ENCODE measurements around the gene DUSP28.
"Not testable (repeated sequence)": the region's sequence is repeated elsewhere in the genome, so short reads cannot be mapped to it uniquely, and the experiment has no call there.

DUSP28 gene

GRCh38 chr2:240527153-240527750, 32.9 kb upstream of the DUSP28 start:
- no peak for DNase-seq (ENCODE audit: low read depth)

GRCh38 chr2:240528406-240529040, 31.6 kb upstream of the DUSP28 start:
- DNase-seq (ENCODE audit: low read depth), result no peak

GRCh38 chr2:240529344-240529999, 30.7 kb upstream of the DUSP28 start:
- DNase-seq (ENCODE audit: low read depth), result no peak

DNA sequence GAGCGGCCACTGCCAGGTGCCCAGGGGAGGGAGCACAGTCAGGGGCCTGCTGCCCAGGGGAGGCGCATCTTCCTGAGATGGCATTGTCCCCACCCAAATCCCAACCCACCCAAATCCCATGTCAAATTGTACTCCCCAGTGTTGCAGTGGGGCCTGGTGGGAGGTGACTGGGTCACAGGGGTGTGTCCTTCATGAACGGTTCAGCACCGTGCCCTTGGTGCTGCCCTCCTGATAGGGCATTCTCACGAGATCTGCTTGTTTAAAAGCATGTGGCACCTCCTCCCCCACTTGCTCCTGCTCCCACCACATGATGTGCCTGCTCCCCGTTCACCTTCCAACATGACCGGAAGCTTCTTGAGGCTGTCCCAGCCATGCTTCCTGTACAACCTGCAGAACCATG, 30.0 kb upstream of the DUSP28 start:
- DNase-seq (ENCODE audit: low read depth), result no peak

DNA sequence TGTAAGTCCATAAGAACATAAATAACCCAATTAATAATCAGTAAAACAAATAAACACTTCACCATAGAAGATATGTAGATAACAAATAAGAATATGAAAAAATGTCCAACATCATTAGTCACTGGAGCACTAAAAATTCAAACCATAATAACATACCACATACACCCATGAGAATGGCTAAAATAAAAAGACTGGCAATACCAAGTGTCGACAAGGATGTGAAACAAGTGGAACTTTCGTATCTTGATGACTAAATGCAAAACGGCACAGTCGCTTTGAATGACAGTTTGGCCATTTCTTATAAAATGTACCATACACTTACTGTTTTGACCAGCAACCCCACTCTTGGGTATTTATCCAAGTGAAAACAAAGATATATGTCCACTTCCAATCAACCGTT, 29.1 kb upstream of the DUSP28 start:
- DNase-seq (ENCODE audit: low read depth), result no peak

GRCh38 chr2:240532031-240532775, 28.0 kb upstream of the DUSP28 start:
- peak; percentile 8 for DNase-seq (ENCODE audit: low read depth)

DNA sequence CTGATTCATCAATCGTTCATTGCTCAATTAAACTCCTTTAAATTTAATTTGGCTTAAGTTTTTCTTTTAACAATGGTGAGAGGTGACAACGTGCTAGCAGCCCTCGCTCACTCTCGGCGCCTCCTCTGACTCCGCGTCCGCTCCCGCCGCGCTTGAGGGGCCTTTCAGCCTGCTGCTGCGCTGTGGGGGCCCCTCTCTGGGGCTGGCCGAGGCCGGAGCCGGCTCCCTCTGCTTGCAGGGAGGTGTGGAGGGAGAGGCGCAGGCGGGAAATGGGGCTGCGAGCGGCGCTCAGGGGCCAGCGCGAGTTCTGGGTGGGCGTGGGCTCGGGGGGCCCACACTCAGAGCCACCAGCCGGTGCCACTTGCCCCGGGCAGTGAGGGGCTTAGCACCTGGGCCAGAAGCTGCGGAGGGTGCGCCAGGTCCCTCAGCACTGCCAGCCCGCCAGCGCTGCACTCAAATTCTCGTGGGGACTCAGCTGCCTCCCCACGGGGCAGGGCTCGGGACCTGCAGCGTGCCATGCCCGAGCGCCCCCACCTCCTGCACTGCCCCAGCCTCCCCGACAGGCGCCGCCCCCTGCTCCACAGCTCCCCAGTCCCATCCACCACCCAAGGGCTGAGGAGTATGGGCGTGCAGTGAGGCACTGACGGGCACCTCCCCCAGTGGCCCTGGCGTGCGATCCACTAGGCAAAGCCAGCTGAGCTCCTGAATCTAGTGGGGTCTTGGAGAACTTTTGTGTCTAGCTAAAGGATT, 22.0 kb upstream of the DUSP28 start:
- no peak for DNase-seq (ENCODE audit: low read depth)

DNA sequence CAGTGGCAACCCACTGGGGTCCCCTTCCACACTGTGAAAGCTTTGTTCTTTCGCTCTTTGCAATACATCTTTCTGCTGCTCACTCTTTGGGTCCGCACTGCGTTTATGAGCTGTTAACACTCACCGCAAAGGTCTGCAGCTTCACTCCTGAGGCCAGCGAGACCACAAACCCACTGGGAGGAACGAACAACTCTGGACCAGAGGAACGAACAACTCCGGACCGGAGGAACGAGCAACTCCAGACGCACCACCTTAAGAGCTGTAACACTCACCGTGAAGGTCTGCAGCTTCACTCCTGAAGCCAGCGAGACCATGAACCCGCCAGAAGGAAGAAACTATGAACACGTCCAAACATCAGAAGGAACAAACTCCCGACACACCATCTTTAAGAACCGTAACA, 21.1 kb upstream of the DUSP28 start:
- not testable (repeated sequence) for DNase-seq (ENCODE audit: low read depth)

DNA sequence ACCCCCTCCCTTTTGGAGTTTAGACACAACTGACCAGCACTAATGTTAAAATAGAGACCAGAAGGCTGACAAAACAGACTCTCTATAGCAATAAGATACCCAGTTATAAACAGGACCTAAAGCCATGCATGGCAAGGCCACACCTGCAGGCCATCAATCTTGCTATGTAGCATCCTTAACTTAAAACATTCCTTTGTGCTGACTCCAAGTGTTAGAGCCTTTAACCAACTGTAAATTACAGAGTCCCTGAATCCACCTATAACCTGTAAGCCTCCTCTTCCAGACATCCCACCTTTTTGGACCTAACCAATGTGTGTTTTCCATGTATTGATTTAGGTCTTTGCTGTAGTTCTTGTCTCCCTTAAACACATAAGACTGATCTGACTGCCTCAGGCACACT, 20.3 kb upstream of the DUSP28 start:
- no peak for DNase-seq (ENCODE audit: low read depth)

DNA sequence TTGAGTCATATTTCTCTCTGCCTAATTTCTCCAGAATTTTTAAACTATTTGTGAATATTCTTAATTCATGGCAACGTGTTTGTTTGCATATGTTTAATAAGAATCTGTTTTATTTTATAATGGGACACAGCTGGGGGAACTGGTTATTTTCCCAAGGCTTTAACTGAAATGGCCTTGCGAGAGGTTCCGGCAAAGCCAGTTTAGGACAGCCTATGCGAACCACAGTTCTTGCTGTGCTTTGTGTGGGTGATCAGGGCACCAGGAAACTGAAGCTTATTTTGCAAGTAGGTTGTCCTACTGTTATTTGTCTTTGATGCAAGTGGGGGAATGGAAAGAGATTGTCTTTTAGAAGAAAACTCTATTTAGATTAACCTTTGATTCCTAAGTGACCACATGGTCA, 8.9 kb upstream of the DUSP28 start:
- DNase-seq (ENCODE audit: low read depth), result no peak

DNA sequence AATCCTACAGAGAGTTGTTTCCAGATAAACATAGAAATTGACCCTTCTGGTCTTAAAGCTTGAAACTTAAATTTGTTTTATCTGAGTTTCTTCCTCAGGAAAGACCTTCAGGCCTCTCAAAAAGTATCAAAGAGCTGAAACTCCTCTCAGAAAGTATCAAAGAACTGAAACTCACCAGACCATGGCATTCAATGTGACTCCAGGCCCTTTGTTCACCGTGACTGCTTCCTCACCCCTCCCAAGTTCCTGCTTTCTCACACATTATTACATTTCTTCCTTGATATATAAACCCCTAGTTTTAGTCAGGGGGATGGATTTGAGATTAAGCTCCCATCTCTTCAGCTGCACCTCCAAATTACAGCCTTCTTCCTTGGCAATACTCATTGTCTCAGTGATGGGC, 8.3 kb upstream of the DUSP28 start:
- no peak for DNase-seq (ENCODE audit: low read depth)

- DNase-seq (ENCODE audit: low read depth), result no peak
Observed at GRCh38 chr2:240553956-240554480, 6.1 kb upstream of the DUSP28 start.

GRCh38 chr2:240554767-240555493, 5.2 kb upstream of the DUSP28 start:
- DNase-seq (ENCODE audit: low read depth), result no peak

DNA sequence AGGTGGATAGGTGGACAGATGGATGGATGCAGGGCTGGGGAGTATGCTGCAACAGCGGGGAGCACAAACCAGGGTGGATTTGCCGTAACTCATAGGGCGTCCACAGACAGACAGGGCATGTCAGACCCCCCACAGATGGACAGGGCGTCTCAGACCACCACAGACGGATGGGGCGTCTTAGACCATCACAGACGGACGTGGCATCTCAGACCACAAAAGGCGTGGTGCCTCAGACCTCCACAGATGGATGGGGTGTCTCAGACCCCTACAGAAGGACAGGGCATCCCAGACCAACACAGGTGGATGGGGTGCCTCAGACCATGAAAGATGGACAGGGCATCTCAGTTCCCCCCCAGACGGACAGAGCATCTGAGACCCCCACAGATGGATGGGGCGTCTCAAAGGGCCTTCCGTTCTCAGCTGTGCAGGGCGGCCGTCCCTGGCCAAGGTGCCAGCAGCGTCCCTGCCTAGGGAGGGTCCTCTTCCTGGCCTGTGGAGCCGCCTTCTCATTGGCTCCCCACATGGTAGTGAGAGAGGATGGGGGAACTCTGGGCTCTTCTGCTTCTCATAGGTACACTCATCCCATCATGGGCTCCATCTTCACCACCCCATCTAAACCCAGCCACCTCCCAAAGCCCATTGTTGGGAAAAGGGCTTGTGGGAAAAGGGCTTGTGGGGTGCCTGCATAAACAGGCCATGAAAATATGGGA, 4.5 kb upstream of the DUSP28 start:
- no peak for DNase-seq (ENCODE audit: low read depth)

- peak; percentile 62 for DNase-seq (ENCODE audit: low read depth)
Observed at GRCh38 chr2:240556553-240557100, 3.5 kb upstream of the DUSP28 start.

GRCh38 chr2:240557101-240557751, 2.9 kb upstream of the DUSP28 start:
- no peak for DNase-seq (ENCODE audit: low read depth)

DNA sequence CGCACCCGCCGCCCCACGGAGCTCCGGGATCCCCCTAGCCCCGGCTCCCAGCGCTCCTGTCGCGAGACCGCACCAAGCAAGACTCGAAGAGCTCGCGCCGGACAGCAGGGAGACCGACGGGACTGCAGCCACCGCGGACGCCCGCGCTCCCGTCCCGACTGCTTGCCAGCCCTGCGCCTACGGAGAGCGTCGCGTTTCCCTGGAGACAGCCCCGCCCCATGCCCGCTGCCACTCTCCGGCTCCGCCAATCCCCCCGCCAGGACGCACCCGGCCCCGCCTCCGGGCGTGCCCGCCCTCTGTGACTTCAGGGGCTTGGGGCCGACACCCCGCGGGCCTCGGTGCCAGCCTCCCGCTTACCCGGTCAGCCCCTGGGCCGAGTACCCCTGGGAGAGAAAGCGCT, 2.3 kb upstream of the DUSP28 start, which contains the start of gene ANKMY1:
Gene ANKMY1 (minus strand): TSS at position 181 of the 400 bp plus-strand sequence. CDS start 653 bp downstream, outside the sequence.
- peak; percentile 81 for DNase-seq (ENCODE audit: low read depth)

DNA sequence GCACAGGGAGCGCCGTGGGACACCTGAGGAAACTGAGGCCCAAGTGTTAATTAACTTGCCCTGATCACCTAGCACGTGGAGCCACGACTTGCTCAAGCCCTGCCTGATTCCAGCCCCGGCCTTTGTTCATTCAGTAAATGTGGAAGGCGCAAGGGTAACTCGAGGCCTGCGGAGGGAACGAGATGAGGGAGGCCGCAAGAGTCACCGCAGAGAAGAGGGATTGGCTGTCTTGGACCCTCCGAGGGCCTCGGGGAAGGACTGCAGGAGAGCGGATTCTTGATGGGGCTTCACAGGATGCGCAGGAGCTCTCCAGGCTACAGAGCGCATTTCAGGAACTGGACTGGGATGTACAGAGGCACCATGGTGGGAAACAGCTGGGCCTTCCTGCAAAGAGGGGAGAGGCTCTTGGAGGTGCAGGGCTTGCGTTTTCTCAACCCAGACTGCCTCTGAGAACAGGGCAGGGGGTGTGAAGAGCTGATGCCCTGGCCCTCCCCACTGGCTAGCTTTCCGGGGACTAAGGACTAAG, 1.9 kb upstream of the DUSP28 start:
- no peak for DNase-seq (ENCODE audit: low read depth)

DNA sequence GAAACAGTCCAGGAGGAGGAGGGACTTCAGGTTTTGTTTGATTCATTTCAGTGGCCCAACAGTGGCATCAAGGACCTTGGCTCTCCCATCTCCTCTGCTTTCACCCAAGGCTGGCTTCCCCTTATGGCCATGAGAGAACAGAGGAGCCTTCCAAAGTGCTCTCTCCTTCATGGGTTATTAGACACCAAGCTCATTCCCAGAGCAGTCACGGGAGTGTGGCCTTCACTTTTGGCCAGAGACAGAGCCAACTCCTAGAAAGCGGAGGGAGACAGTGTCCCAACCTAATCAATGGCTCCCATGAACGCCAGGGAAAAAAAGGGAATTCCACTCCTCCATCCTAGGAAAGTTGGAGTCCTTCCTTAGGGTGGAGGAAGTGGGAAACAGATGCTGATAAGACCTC, 871 bp upstream of the DUSP28 start:
- DNase-seq (ENCODE audit: low read depth), result no peak

All from EH (cell line).